ENCODE results near the gene FBXO36. TPM values are rescaled to one million over a fixed set of nuclear protein-coding genes. Genes with fewer than 3 reads are reported as not detected.
"Not testable (repeated sequence)": the region's sequence is repeated elsewhere in the genome, so short reads cannot be mapped to it uniquely, and the experiment has no call there.

The FBXO36 gene
- total RNA-seq, 4 donors from 2014 or later = 0.64 to 2.2 (median 0.98) TPM

DNA sequence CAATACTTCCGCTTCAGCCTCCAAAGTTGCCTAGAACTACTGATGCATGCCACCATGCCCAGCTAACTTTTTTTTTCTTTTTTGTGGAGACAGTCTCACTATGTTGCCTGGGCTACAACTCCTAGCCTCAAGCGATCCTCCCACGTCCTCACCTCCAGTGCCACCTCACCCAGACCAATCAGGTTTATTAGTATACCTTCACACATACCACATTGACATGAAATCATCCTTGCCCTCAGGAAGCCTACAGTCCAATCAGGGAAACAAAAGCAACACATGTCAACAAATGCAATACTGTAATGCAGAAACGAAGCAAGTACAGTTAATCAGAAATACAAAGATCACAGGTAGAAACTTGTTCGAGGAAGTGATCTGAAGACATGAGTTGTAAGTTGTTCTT, 4.5 kb upstream of the FBXO36 start:
- in situ Hi-C loops (cut with MboI; ENCODE audit: low sequenced_read_pairs in 4 of 4) = loop anchor here in 2 of 4 donors (10.0 kb wide), 1 partner anchor 113 kb away; no protein-coding TSS in a partner anchor
- no peak for DNase-seq
- TF ChIP-seq, protein P1, sequence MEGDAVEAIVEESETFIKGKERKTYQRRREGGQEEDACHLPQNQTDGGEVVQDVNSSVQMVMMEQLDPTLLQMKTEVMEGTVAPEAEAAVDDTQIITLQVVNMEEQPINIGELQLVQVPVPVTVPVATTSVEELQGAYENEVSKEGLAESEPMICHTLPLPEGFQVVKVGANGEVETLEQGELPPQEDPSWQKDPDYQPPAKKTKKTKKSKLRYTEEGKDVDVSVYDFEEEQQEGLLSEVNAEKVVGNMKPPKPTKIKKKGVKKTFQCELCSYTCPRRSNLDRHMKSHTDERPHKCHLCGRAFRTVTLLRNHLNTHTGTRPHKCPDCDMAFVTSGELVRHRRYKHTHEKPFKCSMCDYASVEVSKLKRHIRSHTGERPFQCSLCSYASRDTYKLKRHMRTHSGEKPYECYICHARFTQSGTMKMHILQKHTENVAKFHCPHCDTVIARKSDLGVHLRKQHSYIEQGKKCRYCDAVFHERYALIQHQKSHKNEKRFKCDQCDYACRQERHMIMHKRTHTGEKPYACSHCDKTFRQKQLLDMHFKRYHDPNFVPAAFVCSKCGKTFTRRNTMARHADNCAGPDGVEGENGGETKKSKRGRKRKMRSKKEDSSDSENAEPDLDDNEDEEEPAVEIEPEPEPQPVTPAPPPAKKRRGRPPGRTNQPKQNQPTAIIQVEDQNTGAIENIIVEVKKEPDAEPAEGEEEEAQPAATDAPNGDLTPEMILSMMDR (IDR thresholded peaks at IDR 0.05 in 4 of 5, conservative IDR thresholded peaks at IDR 0.05 in 1 of 5) = no peak
- no peak for TF ChIP-seq POLR2A (IDR thresholded peaks at IDR 0.05)
- no peaks in the 10 kb centered on the region for H3K9me3 ChIP-seq
- no peak for ATAC-seq
- H3K36me3 ChIP-seq = no peaks in the 10 kb centered on the region
- intact Hi-C loops (cut with DNase I; ENCODE audit: low total_unique reads) = no loop called here
- H3K27me3 ChIP-seq = no peaks in the 10 kb centered on the region
- no peak overlapping the region for H3K27ac ChIP-seq
- H3K4me3 ChIP-seq = no peak overlapping the region
- peaks cover 47 to 57% of the 10 kb centered on the region in 2 donors for H3K4me1 ChIP-seq

GRCh38 chr2:229920011-229920641, 2.2 kb upstream of the FBXO36 start:
- in situ Hi-C loops (cut with MboI; ENCODE audit: low sequenced_read_pairs in 4 of 4) = no loop called here
- Histone ChIP-seq H3K4me1 (peaks cover 33 to 43% of the 10 kb centered on the region in 2 donors), H3K27ac (peak overlapping the region; percentile 97 to 100 (median 100))

DNA sequence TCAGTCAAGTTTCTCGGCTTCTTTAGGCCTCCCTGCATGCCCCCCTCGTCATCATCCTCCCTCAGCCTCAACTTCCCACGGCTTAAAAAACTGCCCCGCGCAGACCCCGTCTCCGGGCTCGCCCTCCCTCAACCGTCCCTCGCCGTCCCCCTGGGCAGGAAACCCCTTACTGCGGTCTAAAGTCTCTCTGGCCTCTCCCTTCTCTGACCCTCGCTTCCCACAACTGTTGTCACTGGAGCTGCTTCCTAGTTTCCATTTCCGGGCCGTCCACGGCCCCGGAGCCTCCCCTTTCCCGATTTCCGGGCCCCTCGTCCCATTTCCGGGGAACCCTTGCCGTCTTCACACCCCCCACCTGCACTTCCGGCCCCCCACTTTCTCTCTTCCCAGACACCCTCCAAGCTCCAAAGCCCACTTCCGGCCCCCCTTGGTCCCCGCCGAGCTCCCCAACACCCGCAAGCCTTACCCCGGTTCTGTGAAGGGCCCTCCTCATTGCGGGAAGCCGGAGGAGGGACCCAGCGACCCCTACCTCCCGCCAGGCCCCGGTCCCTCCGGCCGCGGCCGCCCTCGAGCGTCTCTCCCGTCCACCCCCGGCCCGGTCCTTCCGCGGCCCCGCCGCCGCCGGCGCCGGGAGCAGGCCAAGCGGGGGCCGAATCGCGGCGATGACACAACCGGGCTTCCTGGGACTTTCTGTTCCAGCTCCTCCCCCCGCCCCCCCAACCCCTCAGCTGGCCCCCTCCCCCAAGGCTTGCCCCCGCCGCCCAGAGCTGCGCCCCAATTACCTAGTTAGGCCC, 1.0 kb upstream of the FBXO36 start:
- in situ Hi-C loops (cut with MboI; ENCODE audit: low sequenced_read_pairs in 4 of 4) = no loop called here
- peak; percentile 44 to 61 for ATAC-seq

More at GRCh38 chr2:229920011-229920641, 2.2 kb upstream of the FBXO36 start:
- no peaks in the 10 kb centered on the region for H3K27me3 ChIP-seq
- H3K36me3 ChIP-seq = no peaks in the 10 kb centered on the region
- TF ChIP-seq POLR2A (IDR thresholded peaks at IDR 0.05) = no peak
- TF ChIP-seq, protein P1 (IDR thresholded peaks at IDR 0.05 in 4 of 5, conservative IDR thresholded peaks at IDR 0.05 in 1 of 5) = no peak
- DNase-seq = no peak
- ATAC-seq = no peak
- intact Hi-C loops (cut with DNase I; ENCODE audit: low total_unique reads) = loop anchor here (2.0 to 5.0 kb wide), 3 partner anchors 119 to 1137 kb away; partner anchors contain the start of gene PSMD1
- H3K4me3 ChIP-seq = peak overlapping the region; percentile 73 to 99 (median 92)
- H3K9me3 ChIP-seq = no peaks in the 10 kb centered on the region

DNA sequence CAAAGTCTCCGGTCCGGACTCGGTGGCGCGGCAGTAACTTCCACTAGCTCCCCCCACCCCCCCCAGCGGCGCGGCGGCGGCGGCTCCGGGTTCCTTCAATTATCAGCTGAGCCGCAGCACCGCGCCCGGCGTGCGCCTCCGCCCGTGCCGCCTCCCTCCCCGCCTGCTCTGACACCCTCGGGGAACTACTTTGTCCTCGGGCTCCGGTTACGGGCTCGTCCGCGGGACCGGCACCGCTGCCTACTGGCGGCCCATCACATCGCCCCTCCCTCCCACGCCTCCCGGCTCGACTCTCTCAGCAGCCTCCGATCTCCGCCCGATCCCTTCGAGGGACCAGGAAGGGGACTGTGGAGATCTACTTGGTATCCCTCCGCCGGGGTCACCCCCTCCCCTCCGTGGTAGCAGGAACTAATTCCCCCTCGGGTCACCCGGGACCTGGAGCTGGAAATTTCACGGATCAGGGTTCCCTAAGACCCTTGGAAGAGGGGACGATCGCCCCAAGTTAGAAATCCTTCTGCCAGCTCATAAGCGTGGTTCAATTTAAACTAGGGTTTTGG, 333 bp upstream of the FBXO36 start, which contains the start of gene TRIP12:
TSS of gene TRIP12 (minus strand) at position 118 of the 557 bp plus-strand sequence. CDS start 41,930 bp downstream, outside the sequence.
- DNase-seq (peak; percentile 92), ATAC-seq (peak; percentile 88 to 92)
- Histone ChIP-seq H3K4me3 (peak within 1 kb of the TSS; percentile 73 to 99 (median 92)), H3K4me1 (peaks cover 28 to 31% of the 10 kb centered on the region in 2 donors), H3K27me3 (no peaks in the 10 kb centered on the region), H3K9me3 (no peaks in the 10 kb centered on the region), H3K27ac (peak within 1 kb of the TSS; percentile 97 to 100 (median 100)), H3K36me3 (no peaks in the 10 kb centered on the region)
- TF ChIP-seq POLR2A (IDR thresholded peaks at IDR 0.05) = peak; percentile 46 to 49
- TF ChIP-seq, protein P1 (IDR thresholded peaks at IDR 0.05 in 4 of 5, conservative IDR thresholded peaks at IDR 0.05 in 1 of 5) = no peak
- intact Hi-C loops (cut with DNase I; ENCODE audit: low total_unique reads) = loop anchor here (2.0 to 5.0 kb wide), 3 partner anchors 121 to 1135 kb away; partner anchors contain the start of gene PSMD1
- in situ Hi-C loops (cut with MboI; ENCODE audit: low sequenced_read_pairs in 4 of 4) = no loop called here

More for the DNA sequence above, 1.0 kb upstream of the FBXO36 start:
- peak overlapping the region; percentile 73 to 99 (median 92) for H3K4me3 ChIP-seq
- peak overlapping the region; percentile 97 to 100 (median 100) for H3K27ac ChIP-seq
- peaks cover 28 to 32% of the 10 kb centered on the region in 2 donors for H3K4me1 ChIP-seq
- H3K27me3 ChIP-seq = no peaks in the 10 kb centered on the region
- TF ChIP-seq POLR2A (IDR thresholded peaks at IDR 0.05) = no peak
- TF ChIP-seq, protein P1 (IDR thresholded peaks at IDR 0.05 in 4 of 5, conservative IDR thresholded peaks at IDR 0.05 in 1 of 5) = no peak
- H3K36me3 ChIP-seq = no peaks in the 10 kb centered on the region
- intact Hi-C loops (cut with DNase I; ENCODE audit: low total_unique reads) = loop anchor here (2.0 to 5.0 kb wide), 3 partner anchors 120 to 1136 kb away; partner anchors contain the start of gene PSMD1
- peak; percentile 45 to 70 for DNase-seq
- no peaks in the 10 kb centered on the region for H3K9me3 ChIP-seq

DNA sequence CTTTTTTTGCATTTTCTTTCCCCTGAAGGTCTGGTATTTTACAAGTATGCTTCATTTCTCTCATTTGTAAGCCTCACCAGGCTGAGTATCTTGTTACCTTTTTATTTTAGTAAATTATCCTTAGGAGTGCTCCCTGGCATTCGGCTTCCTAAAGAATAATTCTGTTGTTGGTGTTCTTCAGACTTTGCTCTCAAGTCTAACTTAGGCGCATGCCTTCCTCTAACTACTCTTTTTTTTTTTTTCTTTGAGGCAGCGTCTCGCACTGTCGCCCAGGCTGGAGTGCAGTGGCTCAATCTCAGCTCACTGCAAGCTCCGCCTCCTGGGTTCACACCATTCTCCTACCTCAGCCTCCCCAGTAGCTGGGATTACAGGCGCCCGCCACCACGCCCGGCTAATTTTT, 2.2 kb downstream of the FBXO36 start:
- peaks cover 19 to 20% of the 10 kb centered on the region in 2 donors for H3K4me1 ChIP-seq
- DNase-seq; ATAC-seq; H3K27me3 ChIP-seq; in situ Hi-C loops (cut with MboI; ENCODE audit: low sequenced_read_pairs in 4 of 4); H3K4me3 ChIP-seq; H3K36me3 ChIP-seq; H3K27ac ChIP-seq; H3K9me3 ChIP-seq: not testable (repeated sequence)
- intact Hi-C loops (cut with DNase I; ENCODE audit: low total_unique reads) = loop anchor here (5.0 kb wide), 2 partner anchors 142 to 1133 kb away; partner anchors contain the start of gene PSMD1

Data from gastrocnemius medialis (tissue), 4 donors.